ENCODE results near the gene FIS1. TPM values are rescaled to one million over a fixed set of nuclear protein-coding genes. Genes with fewer than 3 reads are reported as not detected.
A peak's percentile ranks its signal among the peaks of the same experiment; 100 is the strongest.

The FIS1 gene
- total and polyA plus RNA-seq, 10 of the 15 experiments (the other 5 are each of a cell fraction or from before 2014, with no cell fraction given): 83.4 to 149 (median 108) TPM

DNA sequence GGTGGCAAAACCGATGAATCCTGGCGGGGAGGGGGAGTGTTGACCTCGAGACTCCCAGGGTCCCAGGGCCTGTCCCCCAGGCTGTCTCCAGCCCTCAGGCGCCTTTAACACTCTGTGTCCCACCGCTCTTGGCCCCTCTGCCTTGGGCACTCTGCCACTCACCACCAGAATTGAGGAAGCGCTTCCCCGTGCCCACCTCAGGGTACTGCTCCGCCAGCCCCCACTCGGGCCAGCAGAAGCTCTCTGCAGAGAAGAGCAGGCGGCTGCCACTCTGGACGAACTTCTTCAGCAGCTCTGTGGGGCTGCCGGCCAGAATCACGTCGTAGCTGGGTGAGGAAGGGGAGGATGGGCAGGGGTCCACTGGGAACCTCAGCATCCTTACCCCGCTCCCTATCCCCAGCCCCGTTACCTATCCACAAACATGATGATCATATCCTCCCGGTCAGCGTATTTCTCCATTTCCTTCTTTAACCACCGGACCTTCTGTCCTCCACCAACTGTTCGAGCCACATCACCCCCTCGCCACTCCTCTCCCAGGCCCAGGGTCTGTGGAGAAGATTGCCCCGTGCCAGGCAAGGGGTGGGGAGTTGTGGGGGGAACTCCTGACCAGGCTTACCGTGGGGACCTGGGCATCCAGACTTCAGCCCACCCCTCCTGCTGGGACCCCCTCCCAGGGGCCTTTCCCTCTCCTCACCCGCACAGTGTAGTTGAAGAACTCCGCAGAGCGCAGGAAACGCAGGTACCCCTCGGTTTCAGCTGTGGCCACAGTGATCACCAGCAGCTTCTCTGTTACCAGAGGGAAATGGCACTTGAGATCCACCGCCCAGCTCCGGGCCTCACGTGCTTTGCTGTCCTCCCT, 28.7 kb downstream of the FIS1 start:
- Histone ChIP-seq H2AFZ (ENCODE audit: control insufficient read depth, low read depth, low read length) (peak overlapping the region; percentile 93), H3K79me2 (ENCODE audit: control insufficient read depth, insufficient read depth, low read length) (peaks cover 30% of the 10 kb centered on the region), H3K4me2 (ENCODE audit: control insufficient read depth, insufficient read depth) (peak overlapping the region; percentile 89), H3K4me1 (ENCODE audit: control insufficient read depth, insufficient read depth, low read length) (peaks cover 5% of the 10 kb centered on the region), H4K20me1 (ENCODE audit: control insufficient read depth, insufficient read depth) (no peaks in the 10 kb centered on the region), H3K36me3 (ENCODE audit: control insufficient read depth in 2 of 2, insufficient read depth in 2 of 2, low read length in 1 of 2) (no peaks in the 10 kb centered on the region; a peak in 1 of 4 replicates), H3K27ac (ENCODE audit: control insufficient read depth, insufficient read depth) (peak overlapping the region; percentile 88), H3K4me3 (peak overlapping the region; percentile 88), H3K27me3 (replicated peaks in 1 of 2; ENCODE audit: control insufficient read depth in 2 of 2, insufficient read depth in 2 of 2, low read length in 1 of 2) (no peaks in the 10 kb centered on the region), H3K9ac (ENCODE audit: control insufficient read depth, insufficient read depth, low read length) (peak overlapping the region; percentile 75), H3K9me3 (replicated peaks; ENCODE audit: control insufficient read depth, insufficient read depth, low read length) (no peaks in the 10 kb centered on the region)
- TSS peak; percentile 76 for BruUV-seq (replicated peaks)
- RAD21 ChIA-PET (ENCODE audit: unreplicated experiment): interaction anchor here (0.6 to 3.9 kb wide), 6 partner anchors 22 to 198 kb away, joined by 3 to 37 read pairs (median 8); partner anchors contain the start of gene FIS1
- TF ChIP-seq BHLHE40 (IDR thresholded peaks at IDR 0.05; ENCODE audit: borderline replicate concordance in 1 of 2, low read depth in 2 of 2, low read length in 1 of 2): peak in 1 of 2 experiments; percentile 65; a peak in 3 of 4 replicates
- no peak for TF ChIP-seq ZNF622 (IDR thresholded peaks at IDR 0.05)
- WGBS (ENCODE audit: insufficient coverage, insufficient replicate concordance, low lambda C conversion rate, missing lambda C conversion rate): 70% methylated on average over 31 of the region's 31 CpGs
- peak; percentile 10 for ATAC-seq
- FAIRE-seq: peak; percentile 54
- intact Hi-C loops (cut with micrococcal nuclease; ENCODE audit: unreplicated experiment): no loop called here
- POLR2A ChIA-PET: no interaction called here
- CTCF ChIA-PET: interaction anchor here (1.0 to 3.4 kb wide), 9 partner anchors 16 to 139 kb away, joined by 3 to 63 read pairs (median 9); partner anchors contain the start of genes FIS1 and MOGAT3
- in situ Hi-C loops (cut with MboI): no loop called here
- SMC1A ChIA-PET (ENCODE audit: uncharacterized antibody, unreplicated experiment): interaction anchor here (0.6 to 3.6 kb wide), 5 partner anchors 13 to 344 kb away, joined by 3 to 19 read pairs (median 4); partner anchors contain the start of gene FIS1
- no peak for DNase-seq (ENCODE audit: low read depth, low spot score)

DNA sequence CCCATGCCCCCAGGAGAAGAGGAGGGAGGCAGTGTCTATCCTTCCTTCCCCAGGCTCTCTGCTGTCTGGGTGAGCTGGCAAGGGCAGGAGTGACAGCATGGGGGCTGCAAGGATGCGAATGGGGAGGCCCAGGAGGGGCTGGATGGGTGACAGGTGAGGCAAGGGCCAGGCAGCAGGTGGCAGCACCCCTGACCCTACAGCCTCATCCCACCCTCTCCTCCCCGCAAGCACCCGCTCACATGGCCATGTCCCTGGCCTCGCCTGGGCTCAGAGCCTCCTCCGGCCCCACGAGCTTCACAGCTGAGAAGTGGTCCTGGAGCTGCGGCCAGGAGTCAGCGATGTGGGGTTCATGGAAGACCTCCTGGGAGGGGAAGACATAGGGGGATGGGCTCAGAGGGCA, 32.9 kb downstream of the FIS1 start:
- Histone ChIP-seq H3K4me1 (ENCODE audit: control insufficient read depth, insufficient read depth, low read length) (peaks cover 5% of the 10 kb centered on the region), H3K27ac (ENCODE audit: control insufficient read depth, insufficient read depth) (no peak overlapping the region), H4K20me1 (ENCODE audit: control insufficient read depth, insufficient read depth) (no peaks in the 10 kb centered on the region), H3K79me2 (ENCODE audit: control insufficient read depth, insufficient read depth, low read length) (peaks cover 14% of the 10 kb centered on the region), H3K4me2 (ENCODE audit: control insufficient read depth, insufficient read depth) (no peak overlapping the region), H3K9me3 (replicated peaks; ENCODE audit: control insufficient read depth, insufficient read depth, low read length) (no peaks in the 10 kb centered on the region), H3K36me3 (ENCODE audit: control insufficient read depth in 2 of 2, insufficient read depth in 2 of 2, low read length in 1 of 2) (peaks cover 0 to 3% of the 10 kb centered on the region in 2 experiments; a peak in 2 of 4 replicates), H3K4me3 (no peak overlapping the region), H3K9ac (ENCODE audit: control insufficient read depth, insufficient read depth, low read length) (no peak overlapping the region), H2AFZ (ENCODE audit: control insufficient read depth, low read depth, low read length) (no peak overlapping the region), H3K27me3 (replicated peaks in 1 of 2; ENCODE audit: control insufficient read depth in 2 of 2, insufficient read depth in 2 of 2, low read length in 1 of 2) (no peaks in the 10 kb centered on the region)
- intact Hi-C loops (cut with micrococcal nuclease; ENCODE audit: unreplicated experiment) (no loop called here), in situ Hi-C loops (cut with MboI) (no loop called here)
- BruUV-seq (replicated peaks): no TSS peak
- DNase-seq (ENCODE audit: low read depth, low spot score) (no peak), ATAC-seq (no peak), FAIRE-seq (no peak)
- POLR2A ChIA-PET: no interaction called here
- 94% methylated on average over 7 of the region's 8 CpGs for WGBS (ENCODE audit: insufficient coverage, insufficient replicate concordance, low lambda C conversion rate, missing lambda C conversion rate)
- RAD21 ChIA-PET (ENCODE audit: unreplicated experiment): no interaction called here
- CTCF ChIA-PET: no interaction called here
- SMC1A ChIA-PET (ENCODE audit: uncharacterized antibody, unreplicated experiment): no interaction called here
- TF ChIP-seq POLR2AphosphoS5 (IDR thresholded peaks at IDR 0.05; ENCODE audit: low read length) (no peak), MEF2B (IDR thresholded peaks at IDR 0.05; ENCODE audit: partially characterized antibody, poor library complexity, severe bottlenecking) (no peak), BHLHE40 (IDR thresholded peaks at IDR 0.05; ENCODE audit: borderline replicate concordance in 1 of 2, low read depth in 2 of 2, low read length in 1 of 2) (no peak), NFYA (IDR thresholded peaks at IDR 0.05; ENCODE audit: borderline replicate concordance, low read depth, low read length) (no peak), PBX3 (IDR thresholded peaks at IDR 0.05; ENCODE audit: insufficient replicate concordance, low read depth, low read length) (no peak), ZNF384 (IDR thresholded peaks at IDR 0.05; ENCODE audit: borderline replicate concordance, low read depth, low read length) (no peak)
- TF ChIP-seq, protein P1, sequence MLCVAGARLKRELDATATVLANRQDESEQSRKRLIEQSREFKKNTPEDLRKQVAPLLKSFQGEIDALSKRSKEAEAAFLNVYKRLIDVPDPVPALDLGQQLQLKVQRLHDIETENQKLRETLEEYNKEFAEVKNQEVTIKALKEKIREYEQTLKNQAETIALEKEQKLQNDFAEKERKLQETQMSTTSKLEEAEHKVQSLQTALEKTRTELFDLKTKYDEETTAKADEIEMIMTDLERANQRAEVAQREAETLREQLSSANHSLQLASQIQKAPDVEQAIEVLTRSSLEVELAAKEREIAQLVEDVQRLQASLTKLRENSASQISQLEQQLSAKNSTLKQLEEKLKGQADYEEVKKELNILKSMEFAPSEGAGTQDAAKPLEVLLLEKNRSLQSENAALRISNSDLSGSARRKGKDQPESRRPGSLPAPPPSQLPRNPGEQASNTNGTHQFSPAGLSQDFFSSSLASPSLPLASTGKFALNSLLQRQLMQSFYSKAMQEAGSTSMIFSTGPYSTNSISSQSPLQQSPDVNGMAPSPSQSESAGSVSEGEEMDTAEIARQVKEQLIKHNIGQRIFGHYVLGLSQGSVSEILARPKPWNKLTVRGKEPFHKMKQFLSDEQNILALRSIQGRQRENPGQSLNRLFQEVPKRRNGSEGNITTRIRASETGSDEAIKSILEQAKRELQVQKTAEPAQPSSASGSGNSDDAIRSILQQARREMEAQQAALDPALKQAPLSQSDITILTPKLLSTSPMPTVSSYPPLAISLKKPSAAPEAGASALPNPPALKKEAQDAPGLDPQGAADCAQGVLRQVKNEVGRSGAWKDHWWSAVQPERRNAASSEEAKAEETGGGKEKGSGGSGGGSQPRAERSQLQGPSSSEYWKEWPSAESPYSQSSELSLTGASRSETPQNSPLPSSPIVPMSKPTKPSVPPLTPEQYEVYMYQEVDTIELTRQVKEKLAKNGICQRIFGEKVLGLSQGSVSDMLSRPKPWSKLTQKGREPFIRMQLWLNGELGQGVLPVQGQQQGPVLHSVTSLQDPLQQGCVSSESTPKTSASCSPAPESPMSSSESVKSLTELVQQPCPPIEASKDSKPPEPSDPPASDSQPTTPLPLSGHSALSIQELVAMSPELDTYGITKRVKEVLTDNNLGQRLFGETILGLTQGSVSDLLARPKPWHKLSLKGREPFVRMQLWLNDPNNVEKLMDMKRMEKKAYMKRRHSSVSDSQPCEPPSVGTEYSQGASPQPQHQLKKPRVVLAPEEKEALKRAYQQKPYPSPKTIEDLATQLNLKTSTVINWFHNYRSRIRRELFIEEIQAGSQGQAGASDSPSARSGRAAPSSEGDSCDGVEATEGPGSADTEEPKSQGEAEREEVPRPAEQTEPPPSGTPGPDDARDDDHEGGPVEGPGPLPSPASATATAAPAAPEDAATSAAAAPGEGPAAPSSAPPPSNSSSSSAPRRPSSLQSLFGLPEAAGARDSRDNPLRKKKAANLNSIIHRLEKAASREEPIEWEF (IDR thresholded peaks at IDR 0.05; ENCODE audit: insufficient replicate concordance, low read depth, low read length): no peak
